Gastroesophageal sphincter (tissue), 3 donors: ENCODE data around the gene DCTN3.

ENCODE experiments used
- EP300 ChIP-seq: sonication (generic); formaldehyde crosslinking; IDR thresholded peaks from one replicate; pipeline ENCODE4 v1.6.1; 2017; ENCODE audit warnings: antibody characterized with exemption, mild to moderate bottlenecking
- POLR2A ChIP-seq, 2 donors: fragments of 450-650 bp; IDR thresholded peaks; one replicate each; pipeline ENCODE4 v1.6.1; 2017; ENCODE audit warnings: antibody characterized with exemption in 2 of 2, mild to moderate bottlenecking in 2 of 2, moderate library complexity in 1 of 2
- POLR2AphosphoS5 ChIP-seq: sonication (generic); formaldehyde crosslinking; IDR thresholded peaks from one replicate; pipeline ENCODE4 v1.6.1; 2017; ENCODE audit warnings: antibody characterized with exemption
- TF ChIP-seq, protein P1 (sequence below), 4 experiments: fragments of 200-600 bp in 2 of 4; fragments of 450-650 bp in 2 of 4; sonication (generic) in 1 of 4; IDR thresholded peaks; one replicate each; pipeline ENCODE4 v1.5.1; 2017 to 2019; ENCODE audit warnings: antibody characterized with exemption in 4 of 4, mild to moderate bottlenecking in 2 of 4, moderate library complexity in 2 of 4

DNA sequence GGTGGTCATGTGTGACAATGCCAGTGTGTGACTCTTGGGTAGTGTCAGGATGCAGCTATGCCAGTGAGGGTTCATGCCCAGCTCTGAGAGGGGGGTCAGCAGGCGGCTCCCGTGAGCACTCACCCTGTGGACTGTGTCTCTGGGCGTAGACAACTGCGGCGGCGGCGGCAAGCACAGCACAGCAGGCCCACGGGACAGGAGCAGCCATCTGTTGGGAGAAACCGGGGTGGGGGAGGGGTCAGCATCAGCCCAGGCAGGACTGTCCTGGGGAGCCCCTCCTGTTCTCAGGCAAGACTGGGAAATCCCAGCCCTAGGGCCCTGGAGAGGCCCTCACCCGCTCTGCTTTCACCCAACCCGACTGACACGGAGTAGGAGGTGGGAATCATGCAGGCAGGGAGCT is 51.5 kb downstream of the DCTN3 start:
- TF ChIP-seq, protein P1, sequence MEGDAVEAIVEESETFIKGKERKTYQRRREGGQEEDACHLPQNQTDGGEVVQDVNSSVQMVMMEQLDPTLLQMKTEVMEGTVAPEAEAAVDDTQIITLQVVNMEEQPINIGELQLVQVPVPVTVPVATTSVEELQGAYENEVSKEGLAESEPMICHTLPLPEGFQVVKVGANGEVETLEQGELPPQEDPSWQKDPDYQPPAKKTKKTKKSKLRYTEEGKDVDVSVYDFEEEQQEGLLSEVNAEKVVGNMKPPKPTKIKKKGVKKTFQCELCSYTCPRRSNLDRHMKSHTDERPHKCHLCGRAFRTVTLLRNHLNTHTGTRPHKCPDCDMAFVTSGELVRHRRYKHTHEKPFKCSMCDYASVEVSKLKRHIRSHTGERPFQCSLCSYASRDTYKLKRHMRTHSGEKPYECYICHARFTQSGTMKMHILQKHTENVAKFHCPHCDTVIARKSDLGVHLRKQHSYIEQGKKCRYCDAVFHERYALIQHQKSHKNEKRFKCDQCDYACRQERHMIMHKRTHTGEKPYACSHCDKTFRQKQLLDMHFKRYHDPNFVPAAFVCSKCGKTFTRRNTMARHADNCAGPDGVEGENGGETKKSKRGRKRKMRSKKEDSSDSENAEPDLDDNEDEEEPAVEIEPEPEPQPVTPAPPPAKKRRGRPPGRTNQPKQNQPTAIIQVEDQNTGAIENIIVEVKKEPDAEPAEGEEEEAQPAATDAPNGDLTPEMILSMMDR (IDR thresholded peaks at IDR 0.05) = no peak
- no peak for TF ChIP-seq POLR2A (IDR thresholded peaks at IDR 0.05)
- no peak for TF ChIP-seq EP300
- TF ChIP-seq POLR2AphosphoS5 = no peak
